ENCODE measurements around the gene MINDY4. TPM values are rescaled to one million over a fixed set of nuclear protein-coding genes. Genes with fewer than 3 reads are reported as not detected.

MINDY4 gene
- total RNA-seq, 1 donor from 2014 or later, result 13.8 TPM

GRCh38 chr7:30727061-30727945, 43.9 kb upstream of the MINDY4 start:
- no peaks in the 10 kb centered on the region for H3K36me3 ChIP-seq
- H3K27ac ChIP-seq, result peak overlapping the region; percentile 49
- DNase-seq (no peak), ATAC-seq (peak; percentile 53 to 63)
- intact Hi-C loops (cut with DNase I), result no loop called here
- H3K27me3 ChIP-seq (ENCODE audit: low read depth), result no peaks in the 10 kb centered on the region
- no peaks in the 10 kb centered on the region for H3K9me3 ChIP-seq
- no peak overlapping the region for H3K4me3 ChIP-seq
- TF ChIP-seq, protein P1, sequence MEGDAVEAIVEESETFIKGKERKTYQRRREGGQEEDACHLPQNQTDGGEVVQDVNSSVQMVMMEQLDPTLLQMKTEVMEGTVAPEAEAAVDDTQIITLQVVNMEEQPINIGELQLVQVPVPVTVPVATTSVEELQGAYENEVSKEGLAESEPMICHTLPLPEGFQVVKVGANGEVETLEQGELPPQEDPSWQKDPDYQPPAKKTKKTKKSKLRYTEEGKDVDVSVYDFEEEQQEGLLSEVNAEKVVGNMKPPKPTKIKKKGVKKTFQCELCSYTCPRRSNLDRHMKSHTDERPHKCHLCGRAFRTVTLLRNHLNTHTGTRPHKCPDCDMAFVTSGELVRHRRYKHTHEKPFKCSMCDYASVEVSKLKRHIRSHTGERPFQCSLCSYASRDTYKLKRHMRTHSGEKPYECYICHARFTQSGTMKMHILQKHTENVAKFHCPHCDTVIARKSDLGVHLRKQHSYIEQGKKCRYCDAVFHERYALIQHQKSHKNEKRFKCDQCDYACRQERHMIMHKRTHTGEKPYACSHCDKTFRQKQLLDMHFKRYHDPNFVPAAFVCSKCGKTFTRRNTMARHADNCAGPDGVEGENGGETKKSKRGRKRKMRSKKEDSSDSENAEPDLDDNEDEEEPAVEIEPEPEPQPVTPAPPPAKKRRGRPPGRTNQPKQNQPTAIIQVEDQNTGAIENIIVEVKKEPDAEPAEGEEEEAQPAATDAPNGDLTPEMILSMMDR (IDR thresholded peaks at IDR 0.05), result no peak
- H3K4me1 ChIP-seq, result no peaks in the 10 kb centered on the region

DNA sequence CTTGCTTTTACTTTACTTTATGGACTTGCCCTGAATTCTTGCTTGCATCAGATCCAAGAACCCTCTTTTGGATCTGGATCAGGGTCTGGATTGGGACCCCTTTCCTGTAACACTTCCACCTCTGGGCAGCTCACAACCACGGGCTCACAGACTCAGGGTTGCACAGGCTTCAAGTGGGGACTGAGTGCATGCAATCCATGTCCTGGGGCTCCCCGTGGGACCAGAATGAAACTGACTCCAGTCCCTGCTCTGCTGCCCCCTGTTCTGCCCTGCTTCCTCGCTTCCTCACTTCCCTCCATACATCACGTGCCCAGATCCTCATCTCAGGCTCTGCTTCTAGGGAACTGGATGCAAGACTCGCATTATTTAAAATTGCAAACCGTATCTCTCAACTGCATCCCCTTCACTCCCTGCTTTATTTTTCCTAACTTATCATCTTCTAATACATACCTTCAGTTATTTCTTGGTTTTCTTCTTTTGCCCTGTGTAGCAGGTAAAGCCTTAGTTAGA, 42.6 kb upstream of the MINDY4 start:
- DNase-seq (no peak), ATAC-seq (no peak)
- Histone ChIP-seq H3K9me3 (no peaks in the 10 kb centered on the region), H3K4me1 (no peaks in the 10 kb centered on the region), H3K36me3 (no peaks in the 10 kb centered on the region), H3K4me3 (no peak overlapping the region), H3K27me3 (ENCODE audit: low read depth) (no peaks in the 10 kb centered on the region), H3K27ac (no peak overlapping the region)
- TF ChIP-seq, protein P1 (IDR thresholded peaks at IDR 0.05), result no peak
- intact Hi-C loops (cut with DNase I), result no loop called here

- Histone ChIP-seq H3K9me3 (no peaks in the 10 kb centered on the region), H3K4me3 (no peak overlapping the region), H3K27me3 (ENCODE audit: low read depth) (no peaks in the 10 kb centered on the region), H3K27ac (no peak overlapping the region), H3K36me3 (no peaks in the 10 kb centered on the region), H3K4me1 (no peaks in the 10 kb centered on the region)
- ATAC-seq (no peak), DNase-seq (no peak)
- intact Hi-C loops (cut with DNase I), result no loop called here
- TF ChIP-seq, protein P1 (IDR thresholded peaks at IDR 0.05), result no peak
These were observed 41.6 kb upstream of the MINDY4 start for GRCh38 chr7:30729642-30730041.

- Histone ChIP-seq H3K36me3 (no peaks in the 10 kb centered on the region), H3K4me3 (no peak overlapping the region), H3K27me3 (ENCODE audit: low read depth) (no peaks in the 10 kb centered on the region), H3K27ac (no peak overlapping the region), H3K4me1 (no peaks in the 10 kb centered on the region), H3K9me3 (no peaks in the 10 kb centered on the region)
- intact Hi-C loops (cut with DNase I), result no loop called here
- no peak for DNase-seq
- TF ChIP-seq, protein P1 (IDR thresholded peaks at IDR 0.05), result no peak
- no peak for ATAC-seq
These were observed 41.1 kb upstream of the MINDY4 start for GRCh38 chr7:30730097-30730496.

GRCh38 chr7:30730996-30731395, 40.2 kb upstream of the MINDY4 start:
- Histone ChIP-seq H3K4me3 (no peak overlapping the region), H3K27me3 (ENCODE audit: low read depth) (no peaks in the 10 kb centered on the region), H3K27ac (no peak overlapping the region), H3K4me1 (no peaks in the 10 kb centered on the region), H3K36me3 (no peaks in the 10 kb centered on the region), H3K9me3 (no peaks in the 10 kb centered on the region)
- DNase-seq (no peak), ATAC-seq (no peak)
- intact Hi-C loops (cut with DNase I), result no loop called here
- TF ChIP-seq, protein P1 (IDR thresholded peaks at IDR 0.05), result no peak
